Measurements from ENCODE around the gene ZNF284.
A peak's percentile ranks its signal among the peaks of the same experiment; 100 is the strongest.

The ZNF284 gene

GRCh38 chr19:44071824-44072542 is at the start of gene ZNF284:
Gene ZNF284, plus strand, starts transcription at chr19:44072159. Its CDS starts 4,231 bp downstream, at chr19:44076390.
- DNase-seq (ENCODE audit: low read depth, low spot score), result peak; percentile 62

DNA sequence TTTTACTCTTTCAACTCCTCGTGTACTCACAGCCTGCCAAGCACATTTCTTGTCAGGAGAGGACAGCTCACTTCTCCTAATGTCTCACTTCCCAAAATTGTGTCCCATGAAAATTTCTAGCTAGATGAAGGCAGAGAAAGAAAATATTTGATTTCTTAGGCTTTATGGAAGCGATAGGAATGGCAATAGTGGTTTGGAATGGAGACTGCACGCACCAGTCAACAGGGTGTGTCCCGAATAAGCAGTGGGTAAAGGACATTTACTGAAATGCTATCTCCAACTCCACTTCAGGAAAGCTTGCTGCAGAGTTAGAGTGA is 47.1 kb upstream of the ZNF284 start:
- no peak for DNase-seq (ENCODE audit: low read depth, low spot score)

DNA sequence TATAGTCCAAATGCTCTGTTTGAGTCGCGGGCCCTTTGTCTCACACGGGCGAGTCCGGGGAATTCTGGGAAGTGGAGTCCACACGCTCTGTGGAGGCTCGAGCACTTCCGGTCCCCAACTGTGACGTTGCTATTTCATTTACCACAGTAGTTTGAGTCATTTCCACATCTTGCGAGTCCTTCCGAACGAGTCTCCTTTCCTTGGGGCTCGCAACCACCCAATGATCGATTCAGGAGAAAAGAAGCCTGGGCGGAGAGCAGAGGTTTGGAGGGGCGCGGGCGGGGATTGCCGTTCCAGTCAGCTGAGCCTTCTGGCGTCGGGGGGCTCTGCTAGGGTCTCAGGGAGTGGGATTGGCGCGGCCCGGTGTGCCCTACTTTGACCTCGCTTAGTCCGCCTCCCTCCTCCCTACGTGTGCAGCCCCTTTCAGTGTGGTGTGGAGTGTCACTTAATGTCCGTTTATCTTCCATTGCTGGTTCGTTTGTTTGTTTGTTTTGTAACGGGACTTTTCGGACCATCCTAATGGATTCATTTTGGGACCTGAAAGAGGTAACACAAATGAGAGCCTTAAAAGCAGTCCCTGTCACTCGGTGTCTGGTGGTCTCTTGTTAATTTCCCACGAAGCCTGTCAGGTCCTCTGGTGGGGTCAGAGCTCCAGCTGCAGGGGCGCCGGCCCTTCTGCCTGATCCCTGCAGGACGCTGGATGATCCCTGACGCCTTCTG is 46.6 kb upstream of the ZNF284 start, which contains the start of gene ZNF222:
ZNF222 (plus strand) TSS at position 163 of the 720 bp plus-strand sequence; CDS start at position 221, 58 bp downstream.
- DNase-seq (ENCODE audit: low read depth, low spot score), result peak; percentile 55

- no peak for DNase-seq (ENCODE audit: low read depth, low spot score)
Observed at GRCh38 chr19:44026622-44027021, 45.3 kb upstream of the ZNF284 start.

DNA sequence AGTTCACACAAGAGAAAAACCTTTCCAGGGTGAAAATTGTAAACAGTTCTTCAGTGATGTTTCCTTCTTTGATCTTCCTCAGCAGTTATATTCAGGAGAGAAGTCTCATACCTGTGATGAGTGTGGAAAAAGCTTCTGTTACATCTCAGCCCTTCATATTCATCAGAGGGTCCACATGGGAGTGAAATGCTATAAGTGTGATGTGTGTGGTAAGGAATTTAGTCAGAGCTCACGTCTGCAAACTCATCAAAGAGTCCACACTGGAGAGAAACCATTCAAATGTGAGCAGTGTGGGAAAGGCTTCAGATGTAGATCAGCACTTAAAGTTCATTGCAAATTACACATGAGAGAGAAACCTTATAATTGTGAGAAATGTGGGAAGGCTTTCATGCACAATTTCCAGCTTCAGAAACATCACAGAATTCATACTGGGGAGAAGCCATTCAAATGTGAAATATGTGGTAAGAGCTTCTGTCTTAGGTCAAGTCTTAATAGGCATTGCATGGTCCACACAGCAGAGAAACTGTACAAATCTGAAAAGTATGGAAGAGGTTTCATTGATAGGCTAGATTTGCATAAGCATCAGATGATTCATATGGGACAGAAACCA is 39.9 kb upstream of the ZNF284 start:
- no peak for DNase-seq (ENCODE audit: low read depth, low spot score)

DNA sequence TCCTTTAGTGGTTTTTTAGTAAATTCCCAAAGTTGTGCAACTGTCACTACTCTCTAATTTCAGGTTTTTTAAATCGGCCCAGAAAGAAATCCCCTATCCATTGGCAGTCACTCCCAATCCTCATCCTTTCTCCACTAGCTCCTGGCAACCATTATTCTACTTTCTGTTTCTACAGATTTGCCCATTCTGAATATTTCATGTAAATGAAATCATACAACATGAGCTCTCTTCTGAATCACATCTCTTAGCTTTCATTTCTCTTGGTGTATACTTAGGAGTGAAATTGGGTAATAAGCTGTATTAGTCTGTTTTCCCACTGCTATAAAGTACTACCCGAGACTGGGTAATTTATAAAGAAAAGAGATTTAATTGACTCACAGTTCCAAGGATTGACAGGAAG is 29.8 kb upstream of the ZNF284 start:
- no peak for DNase-seq (ENCODE audit: low read depth, low spot score)

DNA sequence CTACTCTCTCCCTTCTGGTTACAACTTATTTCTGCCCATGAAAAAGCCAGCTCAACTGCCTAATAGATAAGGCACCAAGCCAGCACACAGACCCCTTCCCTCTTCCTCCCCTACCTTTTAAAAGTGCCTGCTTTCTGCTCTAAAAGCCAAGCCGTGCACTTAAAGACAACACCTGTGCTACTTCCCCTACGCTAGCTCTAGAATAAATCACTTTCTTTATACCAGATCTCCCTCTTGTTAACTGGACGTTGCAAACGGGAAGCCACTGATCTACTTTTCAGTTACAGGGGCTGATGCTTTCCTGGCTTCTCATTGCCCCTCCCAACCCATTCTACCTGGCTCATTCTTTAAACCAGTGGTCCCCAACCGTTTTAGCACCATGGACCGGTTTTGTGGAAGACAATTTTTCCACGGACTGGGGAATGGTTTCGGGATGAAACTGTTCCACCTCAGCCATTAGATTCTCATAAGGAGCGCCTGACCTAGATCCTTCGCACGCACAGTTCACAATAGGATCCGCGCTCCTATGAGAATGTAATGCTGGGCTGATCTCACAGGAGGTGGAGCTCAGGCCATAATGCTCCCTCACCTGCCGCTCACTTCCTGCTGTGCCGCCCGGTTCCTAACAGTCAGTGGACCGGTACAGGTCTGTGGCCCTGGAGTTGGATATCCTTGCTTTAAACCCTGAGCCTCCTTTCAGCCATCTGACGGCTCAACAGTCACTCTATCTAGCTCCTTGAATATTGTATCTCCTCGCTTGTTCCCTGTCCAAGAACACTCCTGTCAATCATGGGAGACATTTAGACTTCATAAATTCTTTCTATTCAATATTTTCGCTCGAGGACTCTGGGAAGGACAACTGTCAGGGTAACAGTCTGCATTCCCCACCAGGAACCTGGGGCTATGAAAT is 21.0 kb upstream of the ZNF284 start:
- DNase-seq (ENCODE audit: low read depth, low spot score), result no peak

GRCh38 chr19:44051650-44052402 is 20.1 kb upstream of the ZNF284 start, which contains the start of gene ZNF223:
Gene ZNF223, plus strand, starts transcription at chr19:44052036. Its CDS starts 3,141 bp downstream, at chr19:44055177.
- peak; percentile 24 for DNase-seq (ENCODE audit: low read depth, low spot score)

GRCh38 chr19:44055870-44056269 is 16.1 kb upstream of the ZNF284 start:
- no peak for DNase-seq (ENCODE audit: low read depth, low spot score)

- DNase-seq (ENCODE audit: low read depth, low spot score), result no peak
Observed at GRCh38 chr19:44059229-44059628, 12.7 kb upstream of the ZNF284 start.

- DNase-seq (ENCODE audit: low read depth, low spot score), result no peak
Observed at GRCh38 chr19:44061038-44061437, 10.9 kb upstream of the ZNF284 start.

DNA sequence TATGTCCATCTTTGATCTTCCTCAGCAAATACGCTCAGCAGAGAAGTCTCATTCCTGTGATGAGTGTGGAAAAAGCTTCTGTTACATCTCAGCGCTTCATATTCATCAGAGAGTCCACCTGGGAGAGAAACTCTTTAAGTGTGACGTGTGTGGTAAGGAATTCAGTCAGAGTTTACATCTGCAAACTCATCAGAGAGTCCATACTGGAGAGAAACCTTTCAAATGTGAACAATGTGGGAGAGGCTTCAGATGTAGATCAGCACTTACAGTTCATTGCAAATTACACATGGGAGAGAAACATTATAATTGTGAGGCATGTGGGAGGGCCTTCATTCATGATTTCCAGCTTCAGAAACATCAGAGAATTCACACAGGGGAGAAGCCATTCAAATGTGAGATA is 5.7 kb upstream of the ZNF284 start:
- no peak for DNase-seq (ENCODE audit: low read depth, low spot score)

- DNase-seq (ENCODE audit: low read depth, low spot score), result no peak
Observed at GRCh38 chr19:44069415-44069814, 2.5 kb upstream of the ZNF284 start.

DNA sequence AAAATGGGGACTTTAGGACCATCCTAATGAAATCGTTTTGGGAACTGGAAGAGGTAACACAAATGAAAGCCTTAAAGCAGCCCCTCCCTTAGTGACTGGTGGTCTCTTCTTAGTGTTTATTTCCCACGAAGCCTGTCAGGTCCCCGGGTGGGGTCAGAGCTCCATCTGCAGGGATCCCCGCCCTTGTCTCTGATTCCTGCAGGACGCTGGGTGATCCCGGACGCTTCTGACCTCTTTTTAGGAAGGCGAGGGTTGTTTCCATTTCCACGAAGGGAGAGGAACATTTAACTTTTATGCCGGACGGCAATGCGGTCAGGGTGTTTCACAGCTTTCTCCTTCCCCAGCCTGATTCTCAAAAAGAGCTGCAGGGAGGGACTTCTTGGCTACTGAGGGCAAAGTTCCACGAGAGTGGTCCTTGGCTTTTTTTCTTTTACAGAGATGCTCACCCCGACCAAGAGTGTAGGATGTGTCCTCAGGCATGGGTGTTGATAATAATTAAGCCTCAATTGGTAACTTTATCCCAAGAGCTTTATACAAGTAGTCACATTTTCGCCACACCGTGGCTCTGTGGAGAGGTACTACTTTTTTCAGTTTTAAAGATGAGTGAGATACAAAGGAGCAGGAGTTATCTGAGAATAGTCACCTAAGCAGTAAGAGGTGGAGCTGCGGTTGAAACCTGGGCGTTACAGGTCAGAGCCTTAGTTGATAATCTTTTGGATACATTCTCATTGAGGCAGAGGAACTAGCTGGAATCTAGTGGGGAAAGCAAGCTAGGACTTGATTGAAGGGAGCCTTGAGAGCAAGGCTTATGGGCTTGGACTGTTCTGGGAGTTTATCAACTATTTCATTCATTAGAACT is 813 bp downstream of the ZNF284 start:
- no peak for DNase-seq (ENCODE audit: low read depth, low spot score)

DNA sequence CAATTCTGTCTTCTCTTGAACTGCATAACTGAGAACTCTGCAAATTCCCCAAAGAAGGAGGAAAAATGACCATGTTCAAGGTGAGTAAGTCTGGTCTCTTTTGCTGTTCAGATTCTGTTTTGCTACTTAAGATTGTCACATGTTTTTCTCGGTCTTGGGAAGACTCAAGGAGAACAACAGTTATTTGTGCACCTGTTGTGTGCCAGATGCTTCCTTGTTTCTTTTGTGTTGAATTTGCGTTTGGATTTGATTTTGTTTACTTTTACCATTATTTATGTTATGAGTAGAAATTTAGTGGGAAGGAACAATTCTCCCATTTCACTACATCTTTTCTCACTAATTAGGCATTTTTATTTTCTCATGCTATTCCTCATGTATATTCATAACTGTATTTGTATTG is 4.4 kb downstream of the ZNF284 start:
- DNase-seq (ENCODE audit: low read depth, low spot score), result no peak

- DNase-seq (ENCODE audit: low read depth, low spot score), result no peak
Observed at GRCh38 chr19:44092108-44092507, 20.1 kb downstream of the ZNF284 start.

GRCh38 chr19:44093931-44094765 is 22.2 kb downstream of the ZNF284 start, which contains the start of gene ZNF224:
Gene ZNF224, plus strand, starts transcription at chr19:44094361. Its CDS starts 3,513 bp downstream, at chr19:44097874.
- peak; percentile 68 for DNase-seq (ENCODE audit: low read depth, low spot score)

- DNase-seq (ENCODE audit: low read depth, low spot score), result no peak
Observed at GRCh38 chr19:44107751-44108150, 35.8 kb downstream of the ZNF284 start.

DNA sequence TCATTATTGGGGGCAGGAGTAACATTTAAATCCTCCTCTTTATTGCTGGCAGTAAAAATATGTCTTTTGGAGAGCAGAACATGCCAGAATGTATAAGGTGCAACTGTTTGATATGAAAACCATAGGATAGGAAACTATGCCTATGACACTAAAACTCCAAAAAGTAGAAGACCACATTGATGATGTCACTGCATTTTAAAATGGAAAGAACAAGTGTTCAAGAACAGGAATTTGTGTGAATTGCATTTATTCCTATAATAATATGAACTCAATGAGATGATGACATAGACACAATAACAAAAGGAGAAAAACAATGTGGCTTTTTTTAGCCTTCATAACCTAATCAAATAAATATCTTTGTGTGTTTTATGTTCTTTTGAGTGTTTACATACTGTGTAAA is 37.5 kb downstream of the ZNF284 start:
- no peak for DNase-seq (ENCODE audit: low read depth, low spot score)
